Body of pancreas (tissue), 4 donors: ENCODE data around the gene XRCC3. TPM values are rescaled to one million over a fixed set of nuclear protein-coding genes. Genes with fewer than 3 reads are reported as not detected.

Experiments used
- ATAC-seq: fragments of 150-250 bp; one replicate; pipeline ENCODE4 v1.9.1; 2016
- DNase-seq, 4 donors: peaks; one replicate each; pipeline ENCODE4 v3.0.0-alpha.2; 2019
- H3K27ac ChIP-seq, 4 donors: fragments of 200-600 bp; sonication (generic); 1 replicate in 3 of 4; 2 replicates in 1 of 4; pipeline versions ENCODE4 v1.5.1 to v1.6.1; 2016 to 2019; ENCODE audit warnings: mild to moderate bottlenecking in 1 of 4, mixed read lengths in 1 of 4, moderate library complexity in 1 of 4
- H3K27me3 ChIP-seq, 2 donors: fragments of 200-600 bp; sonication (generic); one replicate each; pipeline ENCODE4 v1.6.0; 2016; ENCODE audit warnings: mild to moderate bottlenecking in 1 of 2
- H3K36me3 ChIP-seq, 2 donors: fragments of 200-600 bp; sonication (generic); replicated peaks in 1 of 2; 2 replicates each; pipeline ENCODE4 v1.5.1; 2016; ENCODE audit warnings: low read depth in 2 of 2; ENCODE audit not compliant: insufficient read depth in 1 of 2
- H3K4me1 ChIP-seq: fragments of 200-600 bp; sonication (generic); one replicate; pipeline ENCODE4 v1.6.0; 2016
- H3K4me3 ChIP-seq, 2 donors: fragments of 200-600 bp; sonication (generic); 1 replicate in 1 of 2; 2 replicates in 1 of 2; pipeline ENCODE4 v1.5.1; 2016 to 2019
- H3K9me3 ChIP-seq, 3 donors: fragments of 200-600 bp; sonication (generic); 1 replicate in 2 of 3; 2 replicates in 1 of 3; pipeline ENCODE4 v1.5.1; 2016
- POLR2A ChIP-seq, 3 donors: fragments of 450-650 bp; IDR thresholded peaks; one replicate each; pipeline ENCODE4 v1.6.1; 2016; ENCODE audit warnings: antibody characterized with exemption in 3 of 3, mild to moderate bottlenecking in 2 of 3
- WGBS, 2 donors: methylation state at CpG; one replicate each; pipeline ENCODE4 v1.1.5; 2017; 5-methylcytosine and 5-hydroxymethylcytosine counted together
- intact Hi-C: fragments of 100-400 bp; cut with DNase I; formaldehyde crosslinking; loops from one replicate; pipeline ENCODE4 v1.15.1; 2023
- total RNA-seq, 2 donors: library from RNA; depleted of rRNA; stranded (reverse); fragments of >200 nt; gene quantifications; one replicate each; pipeline ENCODE4 v1.1.0, GENCODE V29; 2016
- TF ChIP-seq, protein P1 (sequence below), 7 experiments: fragments of 450-650 bp in 4 of 7; fragments of 200-600 bp in 3 of 7; sonication (generic) in 3 of 7; IDR thresholded peaks; one replicate each; pipeline ENCODE4 v1.5.1; 2016 to 2019; ENCODE audit warnings: antibody characterized with exemption in 7 of 7

Gene XRCC3
- total RNA-seq, 2 donors from 2014 or later: 3.9 to 5.6 TPM

DNA sequence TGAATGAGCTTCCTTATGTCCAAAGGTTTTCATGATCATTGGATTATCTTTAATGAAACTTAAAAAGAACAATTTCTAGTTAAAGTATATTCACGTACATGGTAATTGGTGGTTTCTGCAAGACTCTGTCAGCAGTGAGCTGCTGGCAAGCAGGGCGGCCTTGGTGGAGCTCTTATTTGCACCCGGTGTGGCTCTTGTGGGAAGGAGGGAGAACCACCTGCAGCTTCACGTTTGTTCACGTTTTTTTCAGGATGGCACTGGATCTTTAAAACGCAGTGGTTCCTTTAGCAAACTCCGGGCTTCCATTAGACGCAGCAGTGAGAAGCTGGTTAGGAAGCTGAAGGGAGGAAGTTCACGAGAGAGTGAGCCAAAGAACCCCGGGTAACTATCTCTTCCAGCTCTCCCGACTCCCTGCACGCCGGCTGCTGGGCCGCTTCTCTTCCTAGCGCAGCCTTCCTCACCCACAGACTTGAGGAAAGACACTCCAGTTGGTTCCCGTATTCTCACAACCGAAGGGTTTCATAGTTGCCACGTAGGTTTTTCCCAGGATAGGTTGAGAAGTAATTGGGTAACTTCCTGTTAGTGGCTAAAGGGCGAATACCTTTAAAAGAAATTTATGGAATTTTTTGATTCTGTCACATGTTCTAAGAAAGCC is 28.3 kb downstream of the XRCC3 start:
- Histone ChIP-seq H3K27me3 (no peaks in the 10 kb centered on the region), H3K27ac (no peak overlapping the region), H3K36me3 (peaks cover 0 to 12% of the 10 kb centered on the region in 2 donors), H3K4me3 (no peak overlapping the region), H3K4me1 (no peaks in the 10 kb centered on the region), H3K9me3 (no peaks in the 10 kb centered on the region)
- intact Hi-C loops: no loop called here
- TF ChIP-seq POLR2A (IDR thresholded peaks at IDR 0.05): no peak
- 80 to 82% methylated on average over 19 of the region's 19 CpGs for WGBS, 2 donors
- no peak for ATAC-seq
- DNase-seq: no peak

DNA sequence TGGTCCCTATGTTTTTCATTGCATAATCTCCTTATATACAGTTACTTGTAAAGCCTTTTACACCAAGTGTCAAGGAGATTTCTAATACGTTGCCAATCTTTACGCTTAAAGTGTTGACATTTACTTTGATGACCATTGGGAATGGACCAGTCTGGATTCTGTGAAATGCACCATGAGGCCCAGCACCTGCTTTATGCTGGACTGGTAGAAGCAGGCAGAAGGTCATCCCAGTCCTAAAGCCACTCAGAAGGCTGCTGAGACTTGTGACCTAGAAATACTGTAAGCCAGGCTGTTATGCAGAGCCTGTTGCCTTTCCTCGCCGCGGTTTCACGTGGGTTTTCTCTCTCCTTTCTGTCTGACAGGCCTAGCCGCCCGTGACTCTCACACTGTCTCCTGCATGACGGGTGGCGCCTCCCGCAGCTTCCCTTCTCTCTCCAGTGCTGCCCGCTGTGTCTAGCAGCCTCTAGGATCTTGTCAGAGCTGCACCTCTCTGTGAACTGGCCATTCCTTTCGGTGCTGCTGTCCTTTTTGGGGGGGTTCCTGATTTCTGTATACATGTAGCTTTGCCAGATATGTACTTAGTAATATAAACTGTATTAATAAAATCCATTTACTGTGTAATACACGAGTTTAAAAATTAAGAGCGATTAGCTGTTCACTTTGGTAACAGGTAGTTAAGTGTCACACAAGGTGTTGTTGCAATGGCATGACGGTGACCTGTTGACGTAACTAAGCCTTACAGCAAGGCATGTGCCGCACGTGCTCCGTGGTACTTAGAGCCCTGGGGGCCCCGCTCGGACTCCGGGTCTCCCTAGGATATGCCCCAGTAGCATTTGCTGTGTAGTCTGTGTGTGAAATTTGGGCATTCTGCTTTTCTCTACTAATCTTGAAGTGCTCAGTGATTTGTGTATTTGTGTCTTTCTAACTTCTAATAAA is 29.7 kb downstream of the XRCC3 start:
- Histone ChIP-seq H3K27ac (no peak overlapping the region), H3K27me3 (no peaks in the 10 kb centered on the region), H3K9me3 (no peaks in the 10 kb centered on the region), H3K4me3 (no peak overlapping the region), H3K36me3 (peaks cover 0 to 22% of the 10 kb centered on the region in 2 donors), H3K4me1 (no peaks in the 10 kb centered on the region)
- no peak for ATAC-seq
- TF ChIP-seq, protein P1, sequence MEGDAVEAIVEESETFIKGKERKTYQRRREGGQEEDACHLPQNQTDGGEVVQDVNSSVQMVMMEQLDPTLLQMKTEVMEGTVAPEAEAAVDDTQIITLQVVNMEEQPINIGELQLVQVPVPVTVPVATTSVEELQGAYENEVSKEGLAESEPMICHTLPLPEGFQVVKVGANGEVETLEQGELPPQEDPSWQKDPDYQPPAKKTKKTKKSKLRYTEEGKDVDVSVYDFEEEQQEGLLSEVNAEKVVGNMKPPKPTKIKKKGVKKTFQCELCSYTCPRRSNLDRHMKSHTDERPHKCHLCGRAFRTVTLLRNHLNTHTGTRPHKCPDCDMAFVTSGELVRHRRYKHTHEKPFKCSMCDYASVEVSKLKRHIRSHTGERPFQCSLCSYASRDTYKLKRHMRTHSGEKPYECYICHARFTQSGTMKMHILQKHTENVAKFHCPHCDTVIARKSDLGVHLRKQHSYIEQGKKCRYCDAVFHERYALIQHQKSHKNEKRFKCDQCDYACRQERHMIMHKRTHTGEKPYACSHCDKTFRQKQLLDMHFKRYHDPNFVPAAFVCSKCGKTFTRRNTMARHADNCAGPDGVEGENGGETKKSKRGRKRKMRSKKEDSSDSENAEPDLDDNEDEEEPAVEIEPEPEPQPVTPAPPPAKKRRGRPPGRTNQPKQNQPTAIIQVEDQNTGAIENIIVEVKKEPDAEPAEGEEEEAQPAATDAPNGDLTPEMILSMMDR (IDR thresholded peaks at IDR 0.05): no peak
- no peak for TF ChIP-seq POLR2A (IDR thresholded peaks at IDR 0.05)
- intact Hi-C loops: no loop called here
- WGBS, 2 donors: 89 to 94% methylated on average over 23 of the region's 23 CpGs
- no peak for DNase-seq

DNA sequence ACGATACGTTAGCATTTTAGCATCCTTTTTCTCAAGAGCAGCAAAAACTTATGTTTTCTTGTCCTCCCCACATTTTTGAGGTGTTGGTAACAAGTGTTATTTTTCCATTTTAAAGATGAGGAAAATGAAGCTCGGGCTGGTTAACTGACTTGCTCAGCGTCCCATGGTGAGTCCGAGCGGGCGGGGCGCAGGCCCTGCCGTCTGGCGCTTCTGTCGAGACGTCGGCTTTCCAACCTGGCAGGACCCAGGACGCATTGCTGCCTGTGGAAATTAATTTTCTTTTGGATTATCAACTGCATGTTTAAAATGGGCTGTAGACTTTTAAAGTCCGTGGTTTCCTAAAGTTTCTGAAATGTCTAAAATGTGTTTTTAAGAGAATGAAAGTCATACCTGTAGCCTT is 30.4 kb downstream of the XRCC3 start:
- WGBS, 2 donors: 91 to 93% methylated on average over 15 of the region's 15 CpGs
- Histone ChIP-seq H3K36me3 (peaks cover 0 to 24% of the 10 kb centered on the region in 2 donors), H3K4me3 (no peak overlapping the region), H3K9me3 (no peaks in the 10 kb centered on the region), H3K4me1 (no peaks in the 10 kb centered on the region), H3K27me3 (no peaks in the 10 kb centered on the region), H3K27ac (no peak overlapping the region)
- ATAC-seq: no peak
- intact Hi-C loops: no loop called here
- DNase-seq: no peak
- TF ChIP-seq POLR2A (IDR thresholded peaks at IDR 0.05): no peak
- TF ChIP-seq, protein P1 (IDR thresholded peaks at IDR 0.05): no peak

DNA sequence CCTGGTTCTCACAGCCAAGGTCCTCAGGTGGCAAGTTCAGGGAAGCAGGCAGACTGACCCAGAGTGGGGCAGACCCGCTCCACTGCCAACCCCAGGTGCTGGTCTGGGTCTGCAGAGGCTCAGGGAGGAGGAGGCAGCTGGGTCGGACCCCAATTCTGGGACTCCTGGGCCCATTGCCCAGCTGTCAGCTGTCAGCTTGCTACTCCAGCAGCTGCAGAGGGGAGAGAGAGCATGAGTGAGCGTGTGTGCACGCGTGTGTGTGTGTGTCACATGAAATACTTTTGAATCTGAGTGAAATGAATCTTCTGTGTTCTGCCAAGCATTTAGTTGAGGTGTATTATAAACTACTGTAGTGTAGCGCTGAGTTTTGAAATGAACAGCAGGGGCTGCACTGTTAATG is 30.8 kb downstream of the XRCC3 start:
- Histone ChIP-seq H3K36me3 (peaks cover 0 to 28% of the 10 kb centered on the region in 2 donors), H3K27ac (no peak overlapping the region), H3K27me3 (no peaks in the 10 kb centered on the region), H3K9me3 (no peaks in the 10 kb centered on the region), H3K4me3 (no peak overlapping the region), H3K4me1 (no peaks in the 10 kb centered on the region)
- ATAC-seq: no peak
- intact Hi-C loops: no loop called here
- TF ChIP-seq, protein P1 (IDR thresholded peaks at IDR 0.05): no peak
- no peak for TF ChIP-seq POLR2A (IDR thresholded peaks at IDR 0.05)
- 81 to 88% methylated on average over 6 of the region's 6 CpGs for WGBS, 2 donors
- DNase-seq: no peak

DNA sequence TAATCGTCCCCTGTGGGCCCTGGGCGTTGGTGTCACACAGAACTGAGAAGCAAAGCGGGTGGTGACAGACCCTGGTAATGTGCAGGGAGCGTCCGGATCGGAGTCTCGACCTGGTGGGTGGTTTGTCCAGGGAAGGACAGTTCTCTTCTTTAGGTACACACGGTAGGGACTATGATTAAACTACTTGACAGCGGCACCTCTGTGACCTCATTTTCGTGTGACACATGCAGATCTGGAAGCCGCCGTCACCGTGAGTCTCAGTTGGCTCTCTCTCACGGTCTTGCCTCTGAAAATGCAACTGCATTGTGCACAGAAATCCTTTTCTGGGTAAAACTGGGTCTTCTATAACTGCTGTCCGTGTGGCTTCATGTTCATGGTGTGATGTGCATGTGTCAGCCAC is 32.1 kb downstream of the XRCC3 start:
- TF ChIP-seq, protein P1 (IDR thresholded peaks at IDR 0.05): no peak
- no peak for TF ChIP-seq POLR2A (IDR thresholded peaks at IDR 0.05)
- H3K4me3 ChIP-seq: no peak overlapping the region
- intact Hi-C loops: no loop called here
- H3K9me3 ChIP-seq: no peaks in the 10 kb centered on the region
- no peaks in the 10 kb centered on the region for H3K27me3 ChIP-seq
- H3K27ac ChIP-seq: no peak overlapping the region
- ATAC-seq (no peak), DNase-seq (no peak)
- peaks cover 0 to 33% of the 10 kb centered on the region in 2 donors for H3K36me3 ChIP-seq
- H3K4me1 ChIP-seq: no peaks in the 10 kb centered on the region
- WGBS, 2 donors: 81 to 82% methylated on average over 15 of the region's 15 CpGs
